GM12878 (cell line): ENCODE results near the gene CCDC57. TPM values are rescaled to one million over a fixed set of nuclear protein-coding genes. Genes with fewer than 3 reads are reported as not detected.
"Not testable (repeated sequence)": the region's sequence is repeated elsewhere in the genome, so short reads cannot be mapped to it uniquely, and the experiment has no call there.

Experiments
- ATAC-seq: fragments of 200-7000 bp; cut with Tn5 transposase; 3 replicates; pipeline ENCODE4 v1.9.1; 2020; ENCODE audit warnings: mild to moderate bottlenecking, moderate library complexity
- BruUV-seq: library from RNA; stranded (reverse); fragments of 400-500 nt; replicated peaks from 2 replicates; lab custom pipeline; 2021; lab: Mats Ljungman, UMichigan
- CTCF ChIA-PET: fragments of 300-600 bp; sonication (Branson Sonifier 250); formaldehyde crosslinking; extraction: SDS; loops from one replicate; lab custom pipeline; 2021; ENCODE audit warnings: inconsistent platforms; lab: Yijun Ruan, JAX
- POLR2A ChIA-PET: fragments of 350-600 bp; formaldehyde crosslinking; extraction: SDS; loops from one replicate; lab custom pipeline; 2021; ENCODE audit warnings: inconsistent platforms; lab: Charles Lee
- RAD21 ChIA-PET: fragments of 300-600 bp; sonication (Branson Sonifier 250); formaldehyde crosslinking; loops from one replicate; lab custom pipeline; 2023; ENCODE audit warnings: antibody characterized with exemption; ENCODE audit not compliant: unreplicated experiment; lab: Charles Lee
- SMC1A ChIA-PET: fragments of 300-600 bp; sonication (Branson Sonifier 250); formaldehyde crosslinking; loops from one replicate; lab custom pipeline; 2023; ENCODE audit not compliant: unreplicated experiment, uncharacterized antibody; lab: Charles Lee
- DNase-seq: peaks from one replicate; pipeline ENCODE4 v3.0.0-alpha.2; 2011; ENCODE audit warnings: low read depth, low spot score
- FAIRE-seq: peaks from 3 replicates; lab custom pipeline; 2011; peaks lifted over from hg19 to GRCh38; lab: Jason Lieb, UNC
- H2AFZ ChIP-seq: 2 replicates; pipeline ENCODE4 v1.6.0; 2011; ENCODE audit warnings: low read depth, low read length, control low read depth; ENCODE audit not compliant: control insufficient read depth
- H3K27ac ChIP-seq: 2 replicates; pipeline ENCODE4 v1.5.1; 2011; ENCODE audit warnings: control low read depth; ENCODE audit not compliant: control insufficient read depth, insufficient read depth
- H3K27me3 ChIP-seq, 2 experiments: replicated peaks in 1 of 2; 2 replicates each; pipeline versions ENCODE4 v1.6.0 to v1.6.1; 2011; ENCODE audit warnings: low read length in 1 of 2; ENCODE audit not compliant: control insufficient read depth in 2 of 2, insufficient read depth in 2 of 2
- H3K36me3 ChIP-seq, 2 experiments: 2 replicates each; pipeline ENCODE4 v1.5.1; 2011; ENCODE audit warnings: low read length in 1 of 2; ENCODE audit not compliant: control insufficient read depth in 2 of 2, insufficient read depth in 2 of 2
- H3K4me1 ChIP-seq: 2 replicates; pipeline ENCODE4 v1.6.1; 2011; ENCODE audit warnings: mild to moderate bottlenecking, low read length, moderate library complexity, mixed read lengths; ENCODE audit not compliant: control insufficient read depth, insufficient read depth
- H3K4me2 ChIP-seq: 2 replicates; pipeline ENCODE4 v1.6.0; 2011; ENCODE audit warnings: control low read depth; ENCODE audit not compliant: control insufficient read depth, insufficient read depth
- H3K4me3 ChIP-seq: fragments of 200-600 bp; sonication (generic); 2 replicates; pipeline ENCODE4 v1.5.1; 2016
- H3K79me2 ChIP-seq: 2 replicates; pipeline ENCODE4 v1.6.0; 2011; ENCODE audit warnings: low read length; ENCODE audit not compliant: control insufficient read depth, insufficient read depth
- H3K9ac ChIP-seq: 2 replicates; pipeline ENCODE4 v1.8.0; 2011; ENCODE audit warnings: low read length, control low read depth, mixed read lengths; ENCODE audit not compliant: control insufficient read depth, insufficient read depth
- H3K9me3 ChIP-seq: replicated peaks from 3 replicates; pipeline ENCODE4 v1.5.1; 2011; ENCODE audit warnings: mild to moderate bottlenecking, low read length; ENCODE audit not compliant: control insufficient read depth, insufficient read depth
- H4K20me1 ChIP-seq: 2 replicates; pipeline ENCODE4 v1.6.0; 2011; ENCODE audit not compliant: control insufficient read depth, insufficient read depth
- EGR1 ChIP-seq, 2 experiments: IDR thresholded peaks; 1 replicate in 1 of 2; 2 replicates in 1 of 2; pipeline ENCODE4 v1.6.1; 2011 to 2012; ENCODE audit warnings: low read depth in 2 of 2, low read length in 2 of 2, borderline replicate concordance in 1 of 2, mild to moderate bottlenecking in 1 of 2, moderate library complexity in 1 of 2
- HDGF ChIP-seq: fragments of 450-650 bp; IDR thresholded peaks from 2 replicates; pipeline ENCODE4 v1.6.1; 2016; ENCODE audit warnings: antibody characterized with exemption
- IKZF2 ChIP-seq, 2 experiments: fragments of 450-650 bp; IDR thresholded peaks; 2 replicates each; pipeline ENCODE4 v1.6.1; 2017; ENCODE audit warnings: mild to moderate bottlenecking in 2 of 2, moderate library complexity in 2 of 2
- USF1 ChIP-seq: IDR thresholded peaks from 2 replicates; pipeline ENCODE4 v1.6.1; 2011; ENCODE audit warnings: borderline replicate concordance, low read depth, mild to moderate bottlenecking, moderate library complexity, mixed read lengths, low read length; ENCODE audit not compliant: insufficient read depth; ENCODE audit errors: extremely low read length
- WGBS: methylation state at CpG from one replicate; pipeline ENCODE4 v1.1.6; 2016; ENCODE audit warnings: low lambda C conversion rate; ENCODE audit not compliant: insufficient replicate concordance, insufficient coverage; ENCODE audit errors: missing lambda C conversion rate; 5-methylcytosine and 5-hydroxymethylcytosine counted together
- in situ Hi-C: fragments of 300-500 bp; cut with MboI; formaldehyde crosslinking; loops from 9 replicates; pipeline ENCODE4 v1.14.3; 2018; ENCODE audit warnings: mixed read lengths
- intact Hi-C: fragments of 100-400 bp; cut with micrococcal nuclease; formaldehyde crosslinking; loops from one replicate; pipeline ENCODE4 v1.14.2; 2022; ENCODE audit not compliant: unreplicated experiment
- polyA plus RNA-seq, 11 experiments: library from polyadenylated mRNA; depleted of rRNA in 4 of 11; unstranded in 6 of 11; stranded (reverse) in 5 of 11; fragments of >200 nt; fragmentation: Nextera tagmentation in 4 of 11; fragmentation: Illumina TruSeq in 1 of 11; extraction: Ambion mirVana in 4 of 11; extraction: Trizol in 1 of 11; gene quantifications; 1 replicate in 1 of 11; 2 replicates in 10 of 11; pipeline versions ENCODE4 v1.2.1 to v1.2.3, GENCODE V29; 2011 to 2016; ENCODE audit warnings: inconsistent platforms in 2 of 11, missing spikeins in 2 of 11, low read depth in 1 of 11
- total RNA-seq, 4 experiments: library from RNA; depleted of rRNA in 3 of 4; stranded (reverse); fragments of >200 nt in 3 of 4; fragmentation: Illumina TruSeq in 1 of 4; extraction: Trizol in 1 of 4; gene quantifications; 2 replicates each; pipeline versions ENCODE4 v1.2.1 to v1.2.3, GENCODE V29; 2013 to 2021

Gene CCDC57
- total and polyA plus RNA-seq, 10 of the 15 experiments (the other 5 are each of a cell fraction or from before 2014, with no cell fraction given): 5.4 to 123 (median 45.8) TPM

DNA sequence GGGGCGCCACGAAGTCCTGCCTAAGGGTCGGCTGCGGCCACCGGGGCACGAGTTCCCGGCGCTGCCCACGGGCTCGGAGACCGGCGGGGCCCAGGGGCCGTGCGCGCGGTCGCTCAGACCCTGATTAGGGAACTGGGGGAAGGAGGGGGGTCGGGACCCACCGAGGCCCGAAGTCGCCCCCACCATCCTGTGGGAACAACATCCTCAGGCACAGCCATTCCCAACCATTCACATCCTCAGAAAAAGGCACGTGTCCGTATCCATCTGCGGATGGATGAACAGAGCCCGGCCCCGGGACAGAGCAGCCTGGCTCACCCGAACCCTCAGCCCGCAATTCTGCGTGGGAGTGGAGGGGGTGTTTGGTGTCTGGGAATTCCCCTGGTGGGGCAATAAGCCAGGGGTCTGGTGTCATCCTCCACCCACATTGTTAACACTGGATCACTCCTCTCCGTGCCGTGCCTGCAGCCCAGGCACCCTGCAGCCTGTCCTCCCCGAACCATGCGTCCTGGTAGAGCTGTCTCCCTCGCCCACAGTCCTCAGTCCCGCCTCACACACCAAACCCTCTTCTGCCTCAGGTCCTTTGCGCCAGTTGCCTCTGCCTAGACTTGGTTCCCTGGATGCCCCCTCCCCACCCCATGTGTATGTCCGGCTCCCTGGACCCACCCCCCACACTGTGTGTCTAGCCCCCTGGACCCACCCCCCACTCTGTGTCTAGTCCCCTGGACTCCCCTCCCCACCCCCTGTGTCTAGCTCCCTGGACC, 789 bp upstream of the CCDC57 start (continued):
- peak; percentile 51 for TF ChIP-seq USF1
- TF ChIP-seq IKZF2 (IDR thresholded peaks at IDR 0.05): peak; percentile 54 to 66; a peak in 3 of 4 replicates
- peak; percentile 54; the same call in 1 of the 2 replicates for TF ChIP-seq HDGF
- peak in 1 of 2 experiments; percentile 92; a peak in 2 of 3 replicates for TF ChIP-seq EGR1 (IDR thresholded peaks at IDR 0.05; ENCODE audit: borderline replicate concordance in 1 of 2, low read depth in 2 of 2, low read length in 2 of 2)

DNA sequence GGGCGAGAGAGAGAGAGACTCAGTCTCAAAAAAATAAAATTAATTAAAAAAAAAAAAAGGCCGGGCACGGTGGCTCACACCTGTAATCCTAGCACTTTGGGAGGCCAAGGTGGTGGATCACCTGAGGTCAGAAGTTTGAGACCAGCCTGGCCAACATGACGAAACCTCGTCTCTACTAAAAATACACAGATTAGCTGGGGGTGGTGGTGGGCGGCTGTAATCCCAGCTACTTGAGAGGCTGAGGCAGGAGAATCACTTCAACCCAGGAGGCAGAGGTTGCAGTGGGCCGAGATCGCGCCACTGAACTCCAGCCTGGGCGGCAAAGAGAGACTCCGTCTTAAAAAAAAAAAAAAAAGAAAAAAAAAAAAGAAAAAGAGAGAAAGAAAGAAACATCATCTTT, 2.0 kb downstream of the CCDC57 start:
- FAIRE-seq, DNase-seq, H3K27ac ChIP-seq, ATAC-seq, intact Hi-C loops, H3K4me2 ChIP-seq, H3K79me2 ChIP-seq, H2AFZ ChIP-seq, in situ Hi-C loops, RAD21 ChIA-PET, H3K9me3 ChIP-seq, H4K20me1 ChIP-seq, H3K27me3 ChIP-seq, BruUV-seq, H3K36me3 ChIP-seq, CTCF ChIA-PET, H3K9ac ChIP-seq, H3K4me3 ChIP-seq: not testable (repeated sequence)
- peaks cover 16% of the 10 kb centered on the region for H3K4me1 ChIP-seq
- ChIA-PET POLR2A (interaction anchor here (0.6 to 3.0 kb wide), 4 partner anchors 12 to 377 kb away, joined by 4 to 10 read pairs (median 6); partner anchors contain the start of gene MCRIP1), SMC1A (interaction anchor here (1.2 kb wide), 1 partner anchor 13 kb away, joined by 3 read pairs; no protein-coding TSS in a partner anchor)
- 92% methylated on average over 11 of the region's 11 CpGs for WGBS
